ENCODE results near the gene GATAD2A.
A peak's percentile ranks its signal among the peaks of the same experiment; 100 is the strongest.

Gene GATAD2A

DNA sequence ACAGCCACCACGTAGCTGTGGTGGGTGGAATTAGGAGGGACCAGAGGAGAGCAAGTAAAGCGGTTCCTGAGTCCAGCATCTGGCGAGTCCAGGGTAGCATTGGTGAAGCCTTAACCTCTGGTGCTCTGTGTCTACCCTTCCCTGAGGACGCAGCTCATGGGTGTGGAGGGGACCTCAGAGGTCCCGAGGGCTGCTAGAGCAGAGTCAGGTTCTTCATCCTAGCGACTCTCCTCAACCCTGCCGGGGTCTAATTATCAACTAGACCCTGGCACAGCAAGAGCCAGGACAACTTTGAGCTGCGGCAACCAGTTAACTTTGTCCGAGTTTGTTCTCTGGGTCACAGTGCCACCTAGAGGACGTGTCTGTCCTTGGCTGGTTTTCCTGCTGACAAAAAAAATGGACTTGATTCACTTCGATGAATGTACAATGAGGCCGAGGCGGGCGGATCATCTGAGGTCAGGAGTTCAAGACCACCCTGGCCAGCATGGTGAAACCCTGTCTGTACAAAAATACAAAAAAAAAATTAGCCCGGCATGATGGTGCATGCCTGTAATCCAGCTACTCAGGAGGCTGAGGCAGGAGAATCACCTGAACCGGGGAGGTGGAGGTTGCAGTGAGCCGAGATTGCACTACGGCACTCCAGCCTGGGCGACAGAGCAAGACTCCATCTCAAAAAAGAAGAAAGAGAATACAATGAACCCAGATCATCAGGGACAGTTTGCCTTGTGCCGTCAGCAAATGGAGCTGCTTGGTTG is 84.9 kb downstream of the GATAD2A start:
- DNase-seq (ENCODE audit: low spot score), result peak; percentile 89

DNA sequence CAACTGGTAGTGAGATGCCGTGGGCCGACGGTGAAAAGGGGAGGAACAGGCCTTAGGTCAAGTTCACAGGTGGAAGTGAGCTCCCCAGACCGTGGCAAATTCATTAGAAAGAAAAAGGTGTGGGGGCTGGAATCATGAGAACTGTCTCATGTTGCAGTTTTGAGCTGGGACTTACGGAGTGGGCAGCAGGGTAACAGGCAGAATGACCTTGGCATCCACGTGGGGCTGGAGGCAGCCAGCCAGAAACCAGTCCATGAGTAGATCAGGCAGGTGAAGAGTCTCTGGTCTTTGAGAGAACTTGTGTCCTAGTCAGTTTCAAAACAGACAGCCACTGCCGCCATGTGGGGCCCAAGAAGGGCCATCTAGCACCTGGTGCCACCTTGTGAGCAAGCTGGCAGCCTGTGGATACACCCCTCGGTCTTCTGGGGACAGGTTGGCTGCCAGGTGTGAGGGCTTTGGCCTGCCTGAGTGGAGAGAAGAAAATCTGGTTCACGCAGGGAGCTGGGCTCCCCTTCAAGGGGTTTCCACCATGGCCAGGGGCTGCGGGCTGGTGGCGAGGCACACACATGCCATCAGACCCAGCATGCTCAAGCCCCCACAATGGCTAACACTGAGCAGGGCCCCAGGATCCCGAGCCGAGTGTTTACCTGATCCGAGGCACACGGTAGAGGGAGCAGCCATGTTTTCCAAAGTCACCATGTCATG is 86.0 kb downstream of the GATAD2A start:
- no peak for DNase-seq (ENCODE audit: low spot score)

DNA sequence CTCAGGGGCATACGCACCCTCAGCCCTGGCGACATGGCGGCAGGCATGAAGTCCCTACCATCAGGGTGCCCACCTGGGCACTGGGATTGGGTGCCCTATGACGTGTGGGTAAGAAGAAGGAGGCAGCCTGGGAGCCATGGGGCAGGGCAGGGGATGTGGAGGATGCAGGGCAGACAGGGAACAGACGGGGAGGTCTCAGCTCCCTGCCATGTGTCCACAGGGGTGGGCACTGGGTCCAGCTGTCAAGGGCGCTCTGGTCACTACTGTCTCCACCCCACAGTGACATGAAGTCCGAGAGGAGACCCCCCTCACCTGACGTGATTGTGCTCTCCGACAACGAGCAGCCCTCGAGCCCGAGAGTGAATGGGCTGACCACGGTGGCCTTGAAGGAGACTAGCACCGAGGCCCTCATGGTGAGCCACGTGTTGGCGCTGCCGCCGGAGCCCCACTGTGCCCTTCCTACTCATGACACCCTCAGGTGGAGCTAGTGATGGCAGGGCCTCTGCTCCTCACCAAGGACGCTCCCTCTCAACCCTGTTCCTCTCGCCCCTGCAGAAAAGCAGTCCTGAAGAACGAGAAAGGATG is 86.6 kb downstream of the GATAD2A start:
- DNase-seq (ENCODE audit: low spot score), result no peak

DNA sequence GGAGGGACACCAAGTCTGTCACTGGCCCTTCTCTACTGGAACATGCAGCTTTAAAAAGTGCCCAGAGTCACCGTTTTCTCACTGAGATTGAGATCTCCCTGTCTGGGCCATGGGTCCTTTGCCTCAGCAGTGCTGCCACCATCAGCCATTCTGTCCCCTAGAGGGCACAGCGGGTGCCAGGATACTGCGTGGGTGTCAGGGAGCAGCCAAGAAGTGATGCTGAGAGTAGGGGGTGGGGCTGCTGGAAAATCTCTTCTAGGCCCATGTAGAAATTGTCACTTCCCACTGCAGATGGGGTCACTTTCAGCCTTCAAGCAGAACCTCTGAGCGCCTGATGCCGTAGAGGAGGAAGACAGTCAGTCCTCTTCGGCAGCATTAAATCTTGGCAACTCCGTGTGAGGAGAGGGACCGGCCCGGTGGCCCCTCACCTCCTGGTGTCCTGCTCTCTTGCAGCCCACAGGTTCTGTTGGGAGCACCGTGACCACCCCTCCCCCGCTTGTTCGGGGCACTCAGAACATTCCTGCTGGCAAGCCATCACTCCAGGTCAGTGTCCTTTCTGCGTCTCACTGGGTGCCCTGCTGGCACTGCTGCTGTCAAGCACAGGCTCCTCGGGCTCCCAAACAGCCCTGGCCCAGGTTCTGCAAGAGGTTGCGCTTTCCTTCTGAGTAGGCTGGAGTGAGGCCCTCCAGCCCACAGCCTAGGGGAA is 88.5 kb downstream of the GATAD2A start:
- no peak for DNase-seq (ENCODE audit: low spot score)

DNA sequence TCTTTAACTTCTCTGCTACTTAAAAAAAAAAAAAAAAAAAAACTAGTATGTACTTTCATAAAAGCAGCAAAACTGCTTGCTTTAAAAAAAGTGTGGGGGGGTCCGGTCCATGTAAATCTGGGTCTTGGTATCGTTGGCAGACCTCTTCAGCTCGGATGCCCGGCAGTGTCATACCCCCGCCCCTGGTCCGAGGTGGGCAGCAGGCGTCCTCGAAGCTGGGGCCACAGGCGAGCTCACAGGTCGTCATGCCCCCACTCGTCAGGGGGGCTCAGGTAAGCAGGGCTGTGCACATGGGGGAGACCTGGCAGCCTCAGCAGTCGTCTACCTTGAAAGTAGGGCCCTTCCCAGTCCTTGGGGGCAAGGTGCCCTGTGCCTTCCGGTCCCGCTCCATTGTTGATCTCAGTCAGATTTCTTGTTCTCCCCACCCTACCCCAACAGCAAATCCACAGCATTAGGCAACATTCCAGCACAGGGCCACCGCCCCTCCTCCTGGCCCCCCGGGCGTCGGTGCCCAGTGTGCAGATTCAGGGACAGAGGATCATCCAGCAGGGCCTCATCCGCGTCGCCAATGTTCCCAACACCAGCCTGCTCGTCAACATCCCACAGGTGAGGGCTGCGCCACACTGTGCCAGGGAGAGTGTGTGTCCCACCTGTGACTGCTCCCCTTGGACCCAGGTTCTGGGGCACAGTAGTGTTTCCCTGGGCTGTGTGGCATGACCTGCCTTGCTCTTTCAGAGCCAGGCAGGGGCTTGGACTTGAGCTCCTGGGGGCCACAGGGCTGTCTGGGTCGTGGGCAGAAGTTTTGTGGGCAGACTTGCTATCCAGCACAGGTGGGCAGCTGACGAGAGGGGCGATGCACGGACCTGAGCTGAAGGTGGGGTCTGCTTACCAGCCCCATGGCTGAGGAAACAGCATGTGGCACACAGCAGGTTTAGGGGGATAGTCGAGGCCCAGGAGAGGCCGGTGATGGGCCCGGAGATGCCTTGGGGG is 90.4 kb downstream of the GATAD2A start:
- no peak for DNase-seq (ENCODE audit: low spot score)

DNA sequence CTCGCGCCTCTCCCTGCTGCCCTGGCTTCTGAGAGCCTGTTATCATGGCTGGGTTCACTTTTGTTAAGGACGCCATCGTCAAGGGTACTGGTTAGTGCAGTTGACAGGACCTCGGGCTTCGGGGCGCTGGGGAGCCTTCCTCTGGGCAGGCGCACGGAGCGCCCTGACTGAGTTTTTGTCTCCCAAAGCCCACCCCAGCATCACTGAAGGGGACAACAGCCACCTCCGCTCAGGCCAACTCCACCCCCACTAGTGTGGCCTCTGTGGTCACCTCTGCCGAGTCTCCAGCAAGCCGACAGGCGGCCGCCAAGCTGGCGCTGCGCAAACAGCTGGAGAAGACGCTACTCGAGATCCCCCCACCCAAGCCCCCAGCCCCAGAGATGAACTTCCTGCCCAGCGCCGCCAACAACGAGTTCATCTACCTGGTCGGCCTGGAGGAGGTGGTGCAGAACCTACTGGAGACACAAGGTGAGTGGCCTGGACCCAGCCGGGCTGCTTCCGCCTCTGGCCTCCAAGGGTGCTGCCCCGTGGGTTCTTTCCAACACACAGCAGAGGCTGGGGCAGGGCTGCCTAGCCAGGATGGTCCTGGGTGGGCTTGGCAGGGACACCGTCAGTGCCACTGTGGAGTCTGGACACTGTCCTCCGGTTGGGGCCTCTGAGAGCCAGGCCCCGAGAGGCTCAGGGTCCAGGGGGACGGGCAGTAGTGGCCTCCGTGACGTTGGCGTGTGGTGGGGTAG is 92.9 kb downstream of the GATAD2A start:
- no peak for DNase-seq (ENCODE audit: low spot score)

DNA sequence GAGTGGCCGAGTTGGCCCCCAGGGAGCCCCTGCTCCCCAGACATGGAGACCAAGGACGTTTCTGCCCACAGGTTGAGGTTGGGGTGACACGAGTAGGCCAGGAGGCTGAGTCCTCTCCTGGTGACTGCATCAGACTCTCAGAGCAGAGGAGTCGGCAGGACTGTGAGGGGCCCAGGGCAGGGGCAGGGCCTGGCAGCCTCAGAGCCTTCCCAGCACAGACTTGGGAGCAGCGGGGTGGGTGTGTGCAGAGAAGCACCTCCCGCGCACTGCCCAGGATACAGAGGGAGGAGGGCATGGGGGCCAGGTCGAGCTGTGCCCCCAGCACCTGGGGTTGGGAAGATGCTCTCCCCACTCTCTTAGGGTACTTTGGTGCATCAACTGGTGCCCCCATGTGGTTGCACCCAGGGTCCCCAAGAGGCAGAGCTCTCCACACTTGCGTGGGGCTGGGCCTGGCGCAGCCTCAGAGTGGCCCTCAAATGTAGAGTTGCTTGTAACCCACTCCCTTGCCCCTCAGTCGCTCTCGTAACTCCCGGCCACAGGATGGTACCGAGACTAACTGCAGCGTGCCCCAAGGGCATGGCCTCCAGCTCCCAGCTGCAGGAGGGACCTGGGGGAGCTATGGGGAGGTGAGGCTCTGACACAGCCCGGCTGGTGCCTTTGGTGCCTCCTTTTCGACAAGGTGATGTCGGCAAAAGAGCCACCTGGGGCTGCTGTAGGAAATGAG is 94.0 kb downstream of the GATAD2A start:
- no peak for DNase-seq (ENCODE audit: low spot score)

DNA sequence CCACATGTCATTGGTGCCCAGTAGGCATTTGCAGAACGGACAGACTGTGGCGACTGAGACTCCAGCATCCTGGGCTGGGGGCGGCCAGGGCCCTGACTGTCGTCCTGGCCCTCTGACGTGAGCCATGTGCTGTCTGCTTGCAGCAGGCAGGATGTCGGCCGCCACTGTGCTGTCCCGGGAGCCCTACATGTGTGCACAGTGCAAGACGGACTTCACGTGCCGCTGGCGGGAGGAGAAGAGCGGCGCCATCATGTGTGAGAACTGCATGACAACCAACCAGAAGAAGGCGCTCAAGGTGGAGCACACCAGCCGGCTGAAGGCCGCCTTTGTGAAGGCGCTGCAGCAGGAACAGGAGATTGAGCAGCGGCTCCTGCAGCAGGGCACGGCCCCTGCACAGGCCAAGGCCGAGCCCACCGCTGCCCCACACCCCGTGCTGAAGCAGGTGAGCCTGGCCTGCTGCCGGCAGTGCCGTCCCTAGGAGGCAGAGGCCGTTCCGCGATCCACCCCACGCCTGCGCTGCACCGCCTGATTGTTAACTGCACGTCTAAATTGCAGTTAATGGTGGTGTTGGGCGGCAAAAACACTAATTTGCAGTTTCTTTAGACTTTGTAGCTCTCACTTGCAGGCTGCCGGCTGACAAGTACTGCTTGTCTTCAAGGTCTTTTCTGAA is 95.6 kb downstream of the GATAD2A start:
- no peak for DNase-seq (ENCODE audit: low spot score)

DNA sequence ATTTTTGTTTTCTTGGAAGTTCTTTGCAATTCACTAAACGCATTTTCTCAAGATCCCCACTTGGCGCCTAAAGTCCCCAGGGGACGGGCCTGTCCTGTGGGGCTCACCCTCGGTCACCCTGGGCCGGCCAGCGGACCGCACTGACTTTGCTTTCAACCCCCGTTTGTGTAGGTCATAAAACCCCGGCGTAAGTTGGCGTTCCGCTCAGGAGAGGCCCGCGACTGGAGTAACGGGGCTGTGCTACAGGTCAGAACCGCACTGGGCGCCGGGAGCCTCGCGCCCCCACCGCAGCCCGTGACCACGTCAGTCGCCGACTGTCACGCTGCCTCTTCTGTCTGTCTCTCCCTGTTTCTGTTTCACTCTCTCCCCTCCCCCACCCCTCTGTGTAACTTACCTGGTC is 96.3 kb downstream of the GATAD2A start:
- no peak for DNase-seq (ENCODE audit: low spot score)

DNA sequence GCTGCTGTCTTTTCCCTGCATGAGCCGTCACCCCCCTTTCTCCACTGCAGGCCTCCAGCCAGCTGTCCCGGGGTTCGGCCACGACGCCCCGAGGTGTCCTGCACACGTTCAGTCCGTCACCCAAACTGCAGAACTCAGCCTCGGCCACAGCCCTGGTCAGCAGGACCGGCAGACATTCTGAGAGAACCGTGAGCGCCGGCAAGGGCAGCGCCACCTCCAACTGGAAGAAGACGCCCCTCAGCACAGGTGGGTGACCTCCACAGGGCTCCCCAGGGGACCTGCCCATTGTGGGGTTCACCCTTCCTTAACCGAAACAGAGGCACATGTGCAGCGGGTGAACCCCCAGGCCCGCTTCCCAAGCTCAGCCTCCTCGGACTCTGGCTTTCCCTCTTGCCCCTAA is 96.8 kb downstream of the GATAD2A start:
- DNase-seq (ENCODE audit: low spot score), result no peak

DNA sequence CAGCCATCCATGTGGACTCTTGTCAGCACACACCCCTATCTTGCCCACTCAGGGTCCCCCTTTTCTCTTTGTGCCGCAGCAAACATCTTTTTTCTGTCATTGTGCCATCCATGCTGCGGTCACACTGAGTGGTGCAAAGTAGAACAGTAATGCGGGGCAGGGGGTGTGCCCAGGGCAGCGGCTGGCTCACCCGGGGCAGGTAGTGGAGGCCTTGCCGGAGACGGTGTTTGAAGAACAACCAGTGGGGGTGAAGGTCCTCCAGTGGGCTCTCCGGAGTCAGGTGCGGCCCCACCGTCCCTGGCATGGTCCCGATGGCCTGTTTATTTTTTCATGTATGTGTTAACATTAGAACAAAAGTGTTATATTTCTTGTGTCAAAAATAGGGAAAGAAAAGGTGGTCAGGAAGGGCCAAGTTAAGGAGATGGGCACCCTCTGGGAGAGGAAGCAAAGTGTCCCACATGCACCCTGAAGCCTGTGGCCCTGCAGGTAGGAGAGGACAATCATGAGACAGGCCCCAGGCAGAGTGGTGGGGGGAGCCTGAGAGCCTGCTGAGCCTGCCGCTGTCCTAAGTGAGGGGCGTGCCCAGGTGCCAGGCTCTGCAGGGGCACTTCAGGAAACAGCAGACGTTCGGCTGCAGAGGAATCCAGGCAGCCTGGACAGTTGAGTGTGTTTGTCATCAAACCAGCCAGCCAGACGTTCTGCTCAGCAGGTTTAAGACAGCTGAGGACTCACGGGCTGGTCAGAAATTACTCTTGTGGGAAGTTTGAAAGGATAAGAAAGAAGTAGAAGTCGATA is 97.5 kb downstream of the GATAD2A start:
- no peak for DNase-seq (ENCODE audit: low spot score)

DNA sequence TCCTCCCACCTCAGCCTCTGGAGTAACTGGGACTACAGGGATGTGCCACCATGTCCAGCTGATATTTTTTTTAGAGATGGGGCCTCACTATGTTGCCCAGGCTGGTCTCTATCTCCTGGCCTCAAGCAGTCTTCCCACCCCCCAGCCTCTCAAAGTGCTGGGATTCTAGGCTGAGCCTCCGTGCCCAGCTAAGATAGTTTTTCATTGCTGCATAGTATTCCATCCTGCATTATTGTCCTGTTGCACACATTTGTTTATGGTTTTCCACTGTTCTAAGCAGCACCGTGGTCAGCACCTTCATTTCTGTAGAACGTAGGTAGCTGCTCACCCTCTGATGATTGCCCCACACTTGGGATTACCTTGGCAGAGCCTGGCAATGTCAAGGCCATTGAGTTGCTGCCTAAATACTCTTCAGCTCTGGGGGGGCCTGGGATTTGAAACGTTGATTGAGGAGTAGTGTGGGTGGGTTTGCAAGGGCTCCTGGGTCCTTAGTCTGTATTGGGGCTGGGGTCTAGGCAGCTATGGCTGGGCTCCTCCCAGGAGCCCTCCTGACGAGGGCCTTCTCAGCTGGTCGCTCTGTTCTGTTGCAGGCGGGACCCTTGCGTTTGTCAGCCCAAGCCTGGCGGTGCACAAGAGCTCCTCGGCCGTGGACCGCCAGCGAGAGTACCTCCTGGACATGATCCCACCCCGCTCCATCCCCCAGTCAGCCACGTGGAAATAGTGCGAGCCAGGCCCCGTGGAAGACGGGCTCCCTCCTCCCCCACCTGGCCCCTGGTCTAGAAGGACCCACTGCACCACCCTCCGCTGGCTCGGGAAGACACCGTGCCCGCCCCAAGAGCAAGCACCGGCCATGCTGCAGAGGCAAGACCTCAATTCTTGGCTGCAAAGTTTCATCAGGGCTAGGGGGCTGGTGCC is 99.5 kb downstream of the GATAD2A start:
- DNase-seq (ENCODE audit: low spot score), result no peak

DNA sequence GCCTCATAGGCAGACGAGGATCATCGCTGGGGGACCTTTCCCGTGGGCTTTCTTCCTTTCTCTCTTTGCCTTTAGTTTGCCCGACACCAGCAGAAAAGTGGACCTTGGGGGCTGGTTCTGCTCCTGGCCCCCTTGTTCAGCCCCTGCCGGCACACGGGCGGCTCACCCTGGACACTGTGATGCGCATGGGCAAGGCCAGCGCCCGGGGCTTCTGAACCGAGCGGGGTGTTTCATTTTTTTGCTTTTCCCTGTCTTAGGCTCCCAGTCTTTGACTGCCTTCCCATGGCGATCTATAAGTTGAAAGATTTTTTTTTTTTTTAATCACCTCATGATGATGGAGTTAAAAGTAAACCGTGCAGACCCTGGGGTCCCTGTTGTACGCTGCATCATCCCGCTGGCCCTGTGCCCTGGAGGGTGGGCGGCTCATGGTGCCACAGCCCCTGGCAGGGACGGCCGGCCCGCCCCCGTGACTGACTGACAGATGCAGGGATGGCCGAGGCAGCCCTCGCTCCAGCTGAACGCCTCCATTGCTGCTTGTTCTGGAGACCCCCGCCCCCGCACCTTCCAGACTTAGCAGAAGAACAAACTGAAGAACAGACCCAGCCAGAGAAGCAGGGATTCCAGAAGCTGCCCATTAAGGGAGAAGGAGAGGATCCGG is 100.3 kb downstream of the GATAD2A start:
- DNase-seq (ENCODE audit: low spot score), result no peak

DNA sequence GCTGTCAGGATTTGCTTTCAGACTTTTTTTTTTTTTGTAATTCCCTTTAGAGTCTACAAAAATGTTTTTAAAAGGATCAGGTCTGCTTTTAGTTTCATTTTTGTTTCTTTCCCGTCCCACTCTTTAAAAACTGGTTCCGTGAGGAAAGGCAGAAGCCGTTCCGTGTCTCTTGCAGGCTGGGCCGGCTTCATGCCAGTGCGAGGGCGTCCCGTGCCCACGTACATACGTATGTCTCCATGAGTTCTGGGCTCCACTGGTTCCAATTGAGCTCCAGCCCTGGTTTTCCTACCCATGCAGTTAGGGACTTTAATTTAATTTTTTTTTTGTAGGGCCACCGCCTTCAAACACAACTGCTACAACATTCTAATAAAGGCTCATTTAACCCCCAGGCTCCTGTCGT is 101.1 kb downstream of the GATAD2A start:
- no peak for DNase-seq (ENCODE audit: low spot score)

DNA sequence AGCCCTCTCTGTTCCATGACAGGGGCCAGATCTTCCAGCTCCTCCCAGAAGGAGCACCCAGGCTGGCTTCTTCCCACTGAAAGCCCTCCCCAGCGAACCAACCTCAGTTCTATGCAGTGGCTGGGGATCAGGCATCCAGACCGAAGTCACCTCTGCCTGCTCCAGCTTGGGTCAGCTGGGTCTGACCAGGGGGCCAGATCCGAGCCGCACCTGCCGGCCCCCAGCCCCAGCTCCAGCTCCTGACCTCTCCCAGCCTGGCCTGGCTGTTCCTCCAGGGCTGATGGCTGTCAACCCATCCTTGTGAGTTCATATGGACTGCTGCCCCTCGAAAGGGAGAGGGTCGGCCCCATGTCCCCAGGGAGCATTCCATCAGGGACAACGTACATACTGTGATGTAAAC is 101.9 kb downstream of the GATAD2A start:
- no peak for DNase-seq (ENCODE audit: low spot score)

DNA sequence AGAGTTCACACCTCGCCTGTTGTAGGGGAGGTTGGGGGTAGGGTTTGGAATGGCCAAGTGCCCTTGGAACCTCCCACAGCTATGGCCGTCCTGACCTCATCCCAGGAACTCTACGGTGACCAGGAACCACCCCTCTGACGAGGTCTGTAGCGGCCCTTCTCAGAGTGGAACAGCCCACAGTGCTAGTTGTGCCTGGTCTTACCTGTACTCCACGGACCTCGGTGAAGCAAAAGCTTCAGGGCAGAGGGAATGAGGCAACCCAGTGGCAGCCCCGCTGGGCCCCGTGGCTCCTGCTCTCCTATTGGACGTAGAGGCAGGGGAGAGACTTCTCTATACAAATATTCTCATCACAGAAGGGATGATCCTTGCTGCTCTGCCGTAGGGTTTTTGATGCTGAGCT is 102.7 kb downstream of the GATAD2A start:
- DNase-seq (ENCODE audit: low spot score), result no peak

DNA sequence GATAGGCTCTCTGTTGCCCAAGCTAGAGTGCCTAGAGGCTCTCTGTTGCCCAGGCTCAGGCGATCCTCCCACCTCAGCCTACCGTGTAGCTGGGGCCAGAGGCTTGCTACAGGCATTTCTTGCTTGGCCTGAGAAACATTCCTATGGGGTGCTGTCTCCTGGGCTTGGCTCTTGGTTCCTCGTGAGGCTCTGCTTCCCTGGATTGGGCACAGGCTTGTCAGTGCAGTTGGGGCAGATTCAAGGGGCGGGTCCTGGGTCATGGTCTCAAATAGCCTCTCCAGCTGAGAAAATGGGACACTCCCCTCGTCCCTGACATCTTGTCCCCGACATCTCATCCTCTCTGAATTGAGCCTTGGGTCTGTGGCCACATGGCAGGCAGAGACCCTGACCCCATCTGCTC is 105.0 kb downstream of the GATAD2A start:
- no peak for DNase-seq (ENCODE audit: low spot score)

All from hepatic stellate cell (primary cell).